DND-41 (cell line): Measurements from ENCODE around the gene RTP2.

Experiments used
- ATAC-seq: fragments of 200-7000 bp; cut with Tn5 transposase; 3 replicates; pipeline ENCODE4 v1.9.1; 2021; ENCODE audit warnings: low read depth; ENCODE audit not compliant: insufficient read depth
- DNase-seq: peaks from one replicate; pipeline ENCODE4 v3.0.0-alpha.2; 2020
- H2AFZ ChIP-seq: 2 replicates; pipeline ENCODE4 v1.6.0; 2012; ENCODE audit warnings: low read depth, low read length
- H3K27ac ChIP-seq: 2 replicates; pipeline ENCODE4 v1.5.1; 2012; ENCODE audit warnings: low read length, inconsistent platforms
- H3K27me3 ChIP-seq: fragments of 200-600 bp; sonication (generic); 2 replicates; pipeline ENCODE4 v1.6.0; 2012; ENCODE audit warnings: low read length, mild to moderate bottlenecking, inconsistent platforms; ENCODE audit not compliant: insufficient read depth, poor library complexity
- H3K36me3 ChIP-seq: 2 replicates; pipeline ENCODE4 v1.5.1; 2012; ENCODE audit warnings: low read length, inconsistent platforms; ENCODE audit not compliant: insufficient read depth
- H3K4me1 ChIP-seq: 2 replicates; pipeline ENCODE4 v1.5.1; 2012; ENCODE audit warnings: mild to moderate bottlenecking, low read length; ENCODE audit not compliant: insufficient read depth
- H3K4me2 ChIP-seq: 2 replicates; pipeline ENCODE4 v1.6.0; 2012; ENCODE audit warnings: mild to moderate bottlenecking, moderate library complexity, low read length, inconsistent platforms; ENCODE audit not compliant: insufficient read depth
- H3K4me3 ChIP-seq, 2 experiments: fragments of 200-600 bp in 1 of 2; shearing (Covaris generic) in 1 of 2; 2 replicates each; pipeline ENCODE4 v1.5.1; 2012 to 2016; ENCODE audit warnings: inconsistent platforms in 2 of 2, low read length in 2 of 2, mild to moderate bottlenecking in 2 of 2, low read depth in 1 of 2, moderate library complexity in 1 of 2
- H3K79me2 ChIP-seq: 2 replicates; pipeline ENCODE4 v1.6.0; 2012; ENCODE audit warnings: low read length, inconsistent platforms; ENCODE audit not compliant: insufficient read depth
- H3K9ac ChIP-seq: 2 replicates; pipeline ENCODE4 v1.6.0; 2012; ENCODE audit warnings: low read depth, mild to moderate bottlenecking, inconsistent platforms, low read length, moderate library complexity
- H3K9me3 ChIP-seq: 2 replicates; pipeline ENCODE4 v1.5.1; 2012; ENCODE audit warnings: low read length, moderate library complexity, mild to moderate bottlenecking, inconsistent platforms; ENCODE audit not compliant: insufficient read depth, severe bottlenecking
- H4K20me1 ChIP-seq: 2 replicates; pipeline ENCODE4 v1.6.0; 2012; ENCODE audit warnings: low read length; ENCODE audit not compliant: insufficient read depth
- EZH2 ChIP-seq: IDR thresholded peaks from 3 replicates; pipeline ENCODE4 v1.6.1; 2012; ENCODE audit warnings: borderline replicate concordance, low read depth, mild to moderate bottlenecking, moderate library complexity, low read length, inconsistent platforms; ENCODE audit not compliant: severe bottlenecking
- TF ChIP-seq, protein P1 (sequence below): IDR thresholded peaks from 2 replicates; pipeline ENCODE4 v1.5.1; 2012; ENCODE audit warnings: borderline replicate concordance, low read length, moderate library complexity, mild to moderate bottlenecking; ENCODE audit not compliant: poor library complexity, severe bottlenecking; ENCODE audit errors: extremely low read depth

Gene RTP2

DNA sequence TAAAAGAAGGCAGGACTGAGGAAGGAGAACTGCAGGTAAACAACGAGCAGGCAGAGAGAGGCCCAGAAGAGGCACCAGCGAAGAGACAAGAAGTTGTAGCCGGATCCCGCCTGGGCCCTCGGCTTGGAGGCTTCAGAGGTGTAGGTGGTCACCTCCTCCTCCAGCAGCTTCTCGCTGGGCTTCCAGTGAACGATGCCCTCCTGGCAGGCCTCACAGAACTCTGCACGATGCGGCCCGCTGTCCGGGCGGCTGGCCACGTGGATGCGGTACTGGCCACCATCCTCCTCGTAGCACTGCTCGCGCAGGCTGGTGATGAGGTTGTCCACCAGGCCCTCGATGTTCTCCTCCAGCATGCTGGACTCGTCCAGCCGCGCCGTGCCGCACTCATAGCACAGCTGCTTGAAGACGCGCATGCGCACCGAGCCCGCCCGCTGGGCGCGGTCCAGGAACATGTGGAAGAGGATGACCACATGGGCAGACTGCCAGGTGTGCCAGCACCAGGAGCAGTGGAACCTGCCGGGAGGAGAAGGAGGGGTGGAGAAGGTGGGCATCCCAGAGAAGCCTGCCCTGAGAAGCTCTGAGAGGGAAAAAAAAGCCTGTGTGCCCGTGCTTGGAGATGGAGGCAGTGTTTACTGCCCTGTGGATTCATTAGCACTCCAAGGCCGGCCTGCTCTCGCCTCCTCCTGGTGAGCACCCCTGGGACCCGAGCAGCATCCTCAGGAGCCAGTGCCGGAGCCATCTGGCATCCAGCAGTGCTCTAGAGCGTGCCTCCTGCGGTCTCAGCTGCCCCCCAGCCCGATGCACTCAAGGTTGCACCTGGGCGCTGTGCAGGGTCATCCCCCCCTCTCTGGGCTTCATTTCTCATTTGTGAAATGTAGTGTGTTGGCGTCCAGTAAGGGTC is 3.6 kb downstream of the RTP2 start:
- no peak for ATAC-seq
- no peak overlapping the region for H2AFZ ChIP-seq
- H3K9me3 ChIP-seq: no peaks in the 10 kb centered on the region
- no peaks in the 10 kb centered on the region for H4K20me1 ChIP-seq
- TF ChIP-seq EZH2: no peak
- TF ChIP-seq, protein P1, sequence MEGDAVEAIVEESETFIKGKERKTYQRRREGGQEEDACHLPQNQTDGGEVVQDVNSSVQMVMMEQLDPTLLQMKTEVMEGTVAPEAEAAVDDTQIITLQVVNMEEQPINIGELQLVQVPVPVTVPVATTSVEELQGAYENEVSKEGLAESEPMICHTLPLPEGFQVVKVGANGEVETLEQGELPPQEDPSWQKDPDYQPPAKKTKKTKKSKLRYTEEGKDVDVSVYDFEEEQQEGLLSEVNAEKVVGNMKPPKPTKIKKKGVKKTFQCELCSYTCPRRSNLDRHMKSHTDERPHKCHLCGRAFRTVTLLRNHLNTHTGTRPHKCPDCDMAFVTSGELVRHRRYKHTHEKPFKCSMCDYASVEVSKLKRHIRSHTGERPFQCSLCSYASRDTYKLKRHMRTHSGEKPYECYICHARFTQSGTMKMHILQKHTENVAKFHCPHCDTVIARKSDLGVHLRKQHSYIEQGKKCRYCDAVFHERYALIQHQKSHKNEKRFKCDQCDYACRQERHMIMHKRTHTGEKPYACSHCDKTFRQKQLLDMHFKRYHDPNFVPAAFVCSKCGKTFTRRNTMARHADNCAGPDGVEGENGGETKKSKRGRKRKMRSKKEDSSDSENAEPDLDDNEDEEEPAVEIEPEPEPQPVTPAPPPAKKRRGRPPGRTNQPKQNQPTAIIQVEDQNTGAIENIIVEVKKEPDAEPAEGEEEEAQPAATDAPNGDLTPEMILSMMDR: no peak
- H3K27me3 ChIP-seq: peaks cover 19% of the 10 kb centered on the region
- no peaks in the 10 kb centered on the region for H3K36me3 ChIP-seq
- H3K4me2 ChIP-seq: no peak overlapping the region
- DNase-seq: no peak
- H3K27ac ChIP-seq: no peak overlapping the region
- H3K79me2 ChIP-seq: no peaks in the 10 kb centered on the region
- H3K9ac ChIP-seq: no peak overlapping the region
- H3K4me3 ChIP-seq: no peak overlapping the region
- H3K4me1 ChIP-seq: no peaks in the 10 kb centered on the region

DNA sequence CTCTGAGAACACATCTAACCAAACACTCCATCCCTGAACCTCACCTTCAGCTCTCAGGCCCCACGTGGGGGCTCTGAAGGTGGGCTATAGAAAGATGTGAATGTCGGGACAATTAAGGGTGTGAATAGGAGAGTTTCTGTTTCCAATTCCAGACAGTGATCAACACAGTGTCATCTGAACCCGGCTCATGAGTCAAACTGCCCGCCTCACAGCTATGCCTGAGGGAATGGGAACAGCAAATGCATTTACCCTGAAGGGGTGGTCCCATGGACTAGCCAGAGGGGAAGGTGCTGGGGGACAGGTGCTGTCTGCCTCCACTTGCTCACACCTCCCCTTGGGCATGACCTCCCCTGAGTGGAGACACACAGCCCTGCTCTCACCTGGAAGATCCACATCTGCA is 6.3 kb downstream of the RTP2 start:
- Histone ChIP-seq H3K36me3 (no peaks in the 10 kb centered on the region), H3K4me3 (no peak overlapping the region), H3K27me3 (peaks cover 13% of the 10 kb centered on the region), H3K9me3 (no peaks in the 10 kb centered on the region), H3K9ac (no peak overlapping the region), H2AFZ (no peak overlapping the region), H3K4me1 (no peaks in the 10 kb centered on the region), H4K20me1 (no peaks in the 10 kb centered on the region), H3K4me2 (no peak overlapping the region), H3K27ac (no peak overlapping the region), H3K79me2 (no peaks in the 10 kb centered on the region)
- ATAC-seq (no peak), DNase-seq (no peak)
- TF ChIP-seq, protein P1: no peak
- TF ChIP-seq EZH2: no peak

- Histone ChIP-seq H3K27ac (no peak overlapping the region), H4K20me1 (no peaks in the 10 kb centered on the region), H2AFZ (no peak overlapping the region), H3K4me1 (no peaks in the 10 kb centered on the region), H3K79me2 (no peaks in the 10 kb centered on the region), H3K9ac (no peak overlapping the region), H3K27me3 (peaks cover 8% of the 10 kb centered on the region), H3K4me2 (no peak overlapping the region), H3K9me3 (no peaks in the 10 kb centered on the region), H3K4me3 (no peak overlapping the region), H3K36me3 (no peaks in the 10 kb centered on the region)
- ATAC-seq (no peak), DNase-seq (no peak)
- no peak for TF ChIP-seq EZH2
- TF ChIP-seq, protein P1: no peak
Observed at GRCh38 chr3:187695449-187695848, 6.9 kb downstream of the RTP2 start.
